GM12874 (cell line): ENCODE results near the gene CSNK2B.

Source experiments
- TF ChIP-seq, protein P1 (sequence below): IDR thresholded peaks from 2 replicates; pipeline ENCODE4 v1.5.1; 2011; ENCODE audit warnings: low read depth, mild to moderate bottlenecking, control low read depth, low read length, moderate library complexity; ENCODE audit not compliant: insufficient read depth

CSNK2B gene

GRCh38 chr6:31622684-31623091, 43.2 kb upstream of the CSNK2B start:
- TF ChIP-seq, protein P1, sequence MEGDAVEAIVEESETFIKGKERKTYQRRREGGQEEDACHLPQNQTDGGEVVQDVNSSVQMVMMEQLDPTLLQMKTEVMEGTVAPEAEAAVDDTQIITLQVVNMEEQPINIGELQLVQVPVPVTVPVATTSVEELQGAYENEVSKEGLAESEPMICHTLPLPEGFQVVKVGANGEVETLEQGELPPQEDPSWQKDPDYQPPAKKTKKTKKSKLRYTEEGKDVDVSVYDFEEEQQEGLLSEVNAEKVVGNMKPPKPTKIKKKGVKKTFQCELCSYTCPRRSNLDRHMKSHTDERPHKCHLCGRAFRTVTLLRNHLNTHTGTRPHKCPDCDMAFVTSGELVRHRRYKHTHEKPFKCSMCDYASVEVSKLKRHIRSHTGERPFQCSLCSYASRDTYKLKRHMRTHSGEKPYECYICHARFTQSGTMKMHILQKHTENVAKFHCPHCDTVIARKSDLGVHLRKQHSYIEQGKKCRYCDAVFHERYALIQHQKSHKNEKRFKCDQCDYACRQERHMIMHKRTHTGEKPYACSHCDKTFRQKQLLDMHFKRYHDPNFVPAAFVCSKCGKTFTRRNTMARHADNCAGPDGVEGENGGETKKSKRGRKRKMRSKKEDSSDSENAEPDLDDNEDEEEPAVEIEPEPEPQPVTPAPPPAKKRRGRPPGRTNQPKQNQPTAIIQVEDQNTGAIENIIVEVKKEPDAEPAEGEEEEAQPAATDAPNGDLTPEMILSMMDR = no peak

- TF ChIP-seq, protein P1 = no peak
Measured at GRCh38 chr6:31624070-31624469, 41.8 kb upstream of the CSNK2B start.

GRCh38 chr6:31626952-31627351, 38.9 kb upstream of the CSNK2B start:
- TF ChIP-seq, protein P1 = no peak

DNA sequence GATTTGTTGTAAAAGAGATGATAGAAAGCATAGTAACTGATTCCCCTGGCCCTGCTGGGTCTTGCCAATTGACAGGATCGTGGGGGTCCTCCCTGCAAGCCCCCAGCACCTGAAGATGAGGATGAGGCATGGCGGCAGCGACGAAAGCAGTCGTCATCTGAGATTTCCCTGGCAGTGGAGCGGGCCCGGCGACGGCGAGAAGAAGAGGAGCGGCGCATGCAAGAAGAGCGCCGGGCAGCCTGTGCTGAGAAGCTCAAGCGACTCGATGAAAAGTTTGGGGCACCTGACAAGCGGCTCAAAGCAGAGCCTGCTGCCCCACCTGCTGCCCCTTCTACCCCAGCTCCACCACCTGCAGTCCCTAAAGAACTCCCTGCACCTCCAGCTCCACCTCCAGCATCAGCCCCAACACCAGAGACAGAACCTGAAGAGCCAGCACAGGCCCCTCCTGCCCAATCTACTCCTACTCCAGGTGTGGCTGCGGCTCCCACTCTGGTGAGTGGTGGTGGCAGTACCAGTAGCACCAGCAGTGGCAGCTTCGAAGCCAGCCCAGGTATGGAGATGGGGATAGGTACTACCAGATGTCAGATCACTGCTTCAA, 38.1 kb upstream of the CSNK2B start:
- TF ChIP-seq, protein P1 = no peak

- TF ChIP-seq, protein P1 = no peak
Measured at GRCh38 chr6:31629014-31629413, 36.9 kb upstream of the CSNK2B start.

DNA sequence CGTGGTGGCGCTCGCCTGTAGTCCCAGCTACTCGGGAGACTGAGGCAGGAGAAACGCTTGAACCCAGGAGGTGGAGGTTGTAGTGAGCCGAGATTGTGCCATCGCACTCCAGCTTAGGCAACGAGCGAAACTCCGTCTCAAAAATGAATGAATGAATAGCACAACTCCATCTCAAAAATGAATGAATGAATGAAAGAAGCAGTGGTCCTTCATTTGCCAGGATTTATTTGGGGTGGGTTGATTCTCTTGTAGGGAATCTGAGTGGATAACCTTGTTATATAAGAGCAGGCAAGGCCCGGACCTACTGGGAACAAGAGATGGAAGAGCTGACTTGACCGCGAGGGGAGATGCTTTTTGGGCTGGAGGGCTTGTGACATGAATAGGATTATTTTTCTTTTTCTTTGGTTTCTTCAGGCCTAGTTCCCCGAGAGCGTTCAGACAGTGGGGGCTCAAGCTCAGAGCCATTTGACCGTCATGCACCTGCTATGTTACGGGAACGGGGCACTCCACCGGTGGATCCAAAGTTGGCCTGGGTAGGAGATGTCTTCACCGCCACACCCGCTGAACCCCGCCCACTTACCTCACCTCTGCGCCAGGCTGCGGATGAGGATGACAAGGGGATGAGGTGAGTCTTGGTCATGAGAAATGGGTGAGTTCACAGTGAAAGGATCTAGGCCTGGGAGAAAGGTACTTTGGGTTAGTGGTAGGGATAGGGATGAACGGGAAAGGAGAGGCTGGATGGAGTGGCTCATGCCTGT, 35.5 kb upstream of the CSNK2B start:
- TF ChIP-seq, protein P1 = no peak

GRCh38 chr6:31631209-31631608, 34.7 kb upstream of the CSNK2B start:
- TF ChIP-seq, protein P1 = no peak
